ENCODE measurements around the gene BRS3. TPM values are rescaled to one million over a fixed set of nuclear protein-coding genes. Genes with fewer than 3 reads are reported as not detected.

BRS3 gene
- total RNA-seq, 2 donors from 2014 or later: not detected

DNA sequence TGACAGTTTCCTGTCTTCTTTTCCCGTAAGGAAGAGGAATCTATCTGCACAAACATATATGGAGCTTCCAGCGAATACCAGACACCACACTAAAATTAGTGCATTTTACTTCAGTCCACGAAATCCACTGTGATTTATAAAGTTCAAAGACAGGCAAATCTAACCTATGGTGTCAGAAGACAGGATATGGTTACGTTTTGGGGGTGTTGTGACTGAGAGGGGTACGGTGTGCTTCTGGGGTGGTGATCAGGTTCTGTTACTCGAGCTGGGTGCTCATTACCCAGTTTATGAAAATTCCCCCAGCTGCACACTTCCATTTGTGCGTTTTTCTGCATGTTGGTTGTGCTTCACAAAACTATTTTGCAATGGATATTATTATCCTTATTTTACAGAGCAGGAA is 54.5 kb downstream of the BRS3 start:
- intact Hi-C loops (cut with DNase I): loop anchor here (10.0 kb wide), 1 partner anchor 57 kb away; the partner anchor contains the start of gene BRS3
- no peak for ATAC-seq
- TF ChIP-seq, protein P1, sequence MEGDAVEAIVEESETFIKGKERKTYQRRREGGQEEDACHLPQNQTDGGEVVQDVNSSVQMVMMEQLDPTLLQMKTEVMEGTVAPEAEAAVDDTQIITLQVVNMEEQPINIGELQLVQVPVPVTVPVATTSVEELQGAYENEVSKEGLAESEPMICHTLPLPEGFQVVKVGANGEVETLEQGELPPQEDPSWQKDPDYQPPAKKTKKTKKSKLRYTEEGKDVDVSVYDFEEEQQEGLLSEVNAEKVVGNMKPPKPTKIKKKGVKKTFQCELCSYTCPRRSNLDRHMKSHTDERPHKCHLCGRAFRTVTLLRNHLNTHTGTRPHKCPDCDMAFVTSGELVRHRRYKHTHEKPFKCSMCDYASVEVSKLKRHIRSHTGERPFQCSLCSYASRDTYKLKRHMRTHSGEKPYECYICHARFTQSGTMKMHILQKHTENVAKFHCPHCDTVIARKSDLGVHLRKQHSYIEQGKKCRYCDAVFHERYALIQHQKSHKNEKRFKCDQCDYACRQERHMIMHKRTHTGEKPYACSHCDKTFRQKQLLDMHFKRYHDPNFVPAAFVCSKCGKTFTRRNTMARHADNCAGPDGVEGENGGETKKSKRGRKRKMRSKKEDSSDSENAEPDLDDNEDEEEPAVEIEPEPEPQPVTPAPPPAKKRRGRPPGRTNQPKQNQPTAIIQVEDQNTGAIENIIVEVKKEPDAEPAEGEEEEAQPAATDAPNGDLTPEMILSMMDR (IDR thresholded peaks at IDR 0.05): no peak
- no peak for TF ChIP-seq POLR2A (IDR thresholded peaks at IDR 0.05)
- Histone ChIP-seq H3K27ac (no peak overlapping the region), H3K4me1 (no peaks in the 10 kb centered on the region), H3K27me3 (no peaks in the 10 kb centered on the region), H3K9me3 (no peaks in the 10 kb centered on the region), H3K4me3 (no peak overlapping the region), H3K36me3 (replicated peaks in 1 of 2; ENCODE audit: insufficient read depth in 1 of 2, low read depth in 2 of 2) (no peaks in the 10 kb centered on the region)
- WGBS, 2 donors: 75 to 76% methylated on average over 7 of the region's 7 CpGs
- no peak for DNase-seq

Other genes with a start within 250 kb of the BRS3 start
- 10 to 100 TPM in 1 of 2 donors, 1 to 10 TPM in 1; 6.7 to 12.2 TPM for gene MAP7D3, start 236.5 kb upstream of the BRS3 start, total RNA-seq
- gene ADGRG4, start 187.0 kb upstream of the BRS3 start, total RNA-seq: not detected
- 10 to 100 TPM; 27.8 to 44.2 TPM for gene HTATSF1, start 9.6 kb downstream of the BRS3 start, total RNA-seq
- gene VGLL1, start 44.3 kb downstream of the BRS3 start, total RNA-seq: 1 to 10 TPM in 1 of 2 donors, not detected in 1; 1.0 TPM
- gene CD40LG, start 160.2 kb downstream of the BRS3 start, total RNA-seq: not detected

All from body of pancreas (tissue), 4 donors.